Kidney (tissue), 14 donors: ENCODE data around the gene FTCDNL1. TPM values are rescaled to one million over a fixed set of nuclear protein-coding genes. Genes with fewer than 3 reads are reported as not detected.

Experiments
- DNase-seq, 5 donors: peaks; one replicate each; pipeline ENCODE4 v3.0.0-alpha.2; 2013 to 2020
- FAIRE-seq: peaks from 2 replicates; lab custom pipeline; 2012; peaks lifted over from hg19 to GRCh38; lab: Jason Lieb, UNC
- H3K27ac ChIP-seq, 2 donors: one replicate each; pipeline ENCODE4 v1.7.0; 2013; ENCODE audit warnings: low read depth in 2 of 2, low read length in 2 of 2, inconsistent platforms in 1 of 2
- H3K27me3 ChIP-seq: one replicate; pipeline ENCODE4 v1.7.1; 2013; ENCODE audit warnings: low read length, inconsistent platforms; ENCODE audit not compliant: control insufficient read depth, insufficient read depth
- H3K36me3 ChIP-seq, 3 donors: one replicate each; pipeline versions ENCODE4 v1.7.0 to v1.7.1; 2013; ENCODE audit warnings: low read length in 3 of 3, control low read depth in 1 of 3, inconsistent platforms in 1 of 3; ENCODE audit not compliant: insufficient read depth in 3 of 3, control insufficient read depth in 2 of 3
- H3K4me1 ChIP-seq, 3 donors: one replicate each; pipeline versions ENCODE4 v1.7.0 to v1.7.1; 2013; ENCODE audit warnings: low read length in 3 of 3, inconsistent platforms in 1 of 3, low read depth in 1 of 3; ENCODE audit not compliant: control insufficient read depth in 2 of 3, insufficient read depth in 2 of 3
- H3K4me3 ChIP-seq, 3 donors: one replicate each; pipeline versions ENCODE4 v1.7.0 to v1.8.1; 2013; ENCODE audit warnings: low read length in 3 of 3, control low read depth in 1 of 3, inconsistent platforms in 1 of 3
- H3K9ac ChIP-seq, 3 donors: one replicate each; pipeline versions ENCODE4 v1.7.0 to v1.7.1; 2013; ENCODE audit warnings: low read length in 3 of 3, control low read depth in 1 of 3, inconsistent platforms in 1 of 3
- H3K9me3 ChIP-seq, 3 donors: one replicate each; pipeline versions ENCODE4 v1.7.0 to v1.7.1; 2013; ENCODE audit warnings: low read length in 3 of 3, control low read depth in 1 of 3, inconsistent platforms in 1 of 3; ENCODE audit not compliant: control insufficient read depth in 2 of 3, insufficient read depth in 1 of 3
- CTCF ChIP-seq: IDR thresholded peaks from 3 replicates; pipeline ENCODE4 v1.5.1; 2012; ENCODE audit warnings: mild to moderate bottlenecking, moderate library complexity, borderline replicate concordance; ENCODE audit not compliant: insufficient read depth; ENCODE audit errors: extremely low read depth
- intact Hi-C: fragments of 100-400 bp; cut with DNase I; formaldehyde crosslinking; loops from one replicate; pipeline ENCODE4 v1.11.1; 2022
- polyA plus RNA-seq: library from polyadenylated mRNA; stranded (reverse); fragments of 350-450 nt; fragmentation: Illumina TruSeq; extraction: RNeasy Lipid Tissue Mini Kit (QIAGEN cat#74804); gene quantifications from one replicate; pipeline ENCODE4 v1.2.3, GENCODE V29; 2014; ENCODE audit warnings: low read depth, low replicate concordance; ENCODE audit not compliant: insufficient read depth
- total RNA-seq: library from RNA; stranded (reverse); fragmentation: NEBNext Ultra II Directional; extraction: Animal tissue kit (Norgen Biotek cat#: 25700); gene quantifications from one replicate; pipeline ENCODE4 v1.2.1, GENCODE V29; 2021
- donor health status: control.
- donor health status: control.
- donor health status: control.
- donor health status: control.
- donor health status: control.
- donor health status: DM: yes; HTN: yes; CAD: no.
- donor health status: Normal renal cell carcinoma (clear cell type).

Gene FTCDNL1
- total and polyA plus RNA-seq, 2 donors from 2014 or later: 3.4 to 4.1 TPM

DNA sequence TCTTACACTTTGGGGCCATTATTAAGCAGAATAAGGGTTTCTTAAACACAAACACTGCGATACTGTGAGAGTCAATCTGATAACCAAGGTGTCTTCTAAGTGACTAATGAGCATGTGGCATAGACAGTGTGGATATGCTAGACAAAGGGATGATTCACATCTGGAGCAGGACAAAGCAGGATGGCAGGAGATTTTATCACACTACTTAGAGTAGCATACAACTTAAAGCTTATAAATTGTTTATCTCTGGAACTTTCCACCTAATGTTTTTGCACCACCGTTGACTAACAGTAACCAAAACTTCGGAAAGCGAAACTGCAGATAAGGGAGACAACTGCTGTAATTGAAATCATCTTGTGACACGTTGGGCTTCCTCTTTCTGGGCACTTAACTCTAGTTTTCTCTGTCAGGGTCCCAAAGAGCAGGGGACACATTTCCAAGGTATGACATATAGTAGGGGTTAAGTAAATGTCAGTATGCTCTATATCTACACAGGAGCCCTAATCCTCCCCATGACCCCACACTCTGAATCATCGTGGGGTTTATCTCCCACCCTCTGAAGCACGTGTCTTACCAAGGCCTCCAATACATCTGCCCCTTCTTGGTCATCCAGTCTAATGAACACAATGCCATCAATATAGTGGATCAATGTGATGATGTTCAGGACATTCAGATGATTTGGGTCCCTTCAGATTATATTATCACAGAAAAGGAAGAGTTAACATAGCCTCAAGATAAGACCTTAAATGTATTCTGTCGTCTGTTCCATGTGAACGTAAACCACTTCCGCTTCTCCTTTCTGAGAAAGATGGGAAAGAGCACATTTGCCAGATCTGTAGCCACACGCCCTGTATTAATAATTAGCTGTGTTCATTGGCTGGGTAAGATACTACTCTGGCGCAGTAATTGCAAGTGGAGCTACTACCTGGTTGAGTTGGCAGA, 78.7 kb downstream of the FTCDNL1 start:
- H3K27ac ChIP-seq: no peak overlapping the region
- no peaks in the 10 kb centered on the region for H3K9me3 ChIP-seq
- intact Hi-C loops: no loop called here
- H3K27me3 ChIP-seq: no peaks in the 10 kb centered on the region
- FAIRE-seq (no peak), DNase-seq (no peak)
- no peak for TF ChIP-seq CTCF
- H3K4me1 ChIP-seq: no peaks in the 10 kb centered on the region
- no peaks in the 10 kb centered on the region for H3K36me3 ChIP-seq
- no peak overlapping the region for H3K9ac ChIP-seq
- no peak overlapping the region for H3K4me3 ChIP-seq

DNA sequence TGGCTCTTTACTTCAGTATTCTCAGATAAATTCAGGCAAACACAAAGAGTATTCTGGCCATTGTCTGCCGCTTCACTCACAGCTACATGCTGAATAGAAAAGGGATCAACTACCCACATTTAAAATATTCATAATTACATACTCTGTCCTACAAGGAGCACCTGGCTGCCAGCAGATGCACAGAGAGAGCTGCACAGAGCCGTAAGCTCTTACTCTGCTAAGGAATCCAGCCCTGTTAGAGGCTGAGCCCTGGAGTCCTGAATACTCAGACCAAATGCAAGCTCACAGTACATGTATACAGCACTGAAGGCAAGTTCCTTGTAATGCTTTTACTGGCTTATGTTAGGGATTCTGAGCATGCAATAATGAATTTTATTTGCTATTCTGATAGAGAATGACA, 80.3 kb downstream of the FTCDNL1 start:
- no peaks in the 10 kb centered on the region for H3K4me1 ChIP-seq
- H3K4me3 ChIP-seq: no peak overlapping the region
- no peaks in the 10 kb centered on the region for H3K27me3 ChIP-seq
- H3K9me3 ChIP-seq: no peaks in the 10 kb centered on the region
- DNase-seq (no peak), FAIRE-seq (no peak)
- no peak for TF ChIP-seq CTCF
- H3K27ac ChIP-seq: no peak overlapping the region
- H3K9ac ChIP-seq: no peak overlapping the region
- no peaks in the 10 kb centered on the region for H3K36me3 ChIP-seq
- intact Hi-C loops: no loop called here

- no peaks in the 10 kb centered on the region for H3K27me3 ChIP-seq
These were observed 85.3 kb downstream of the FTCDNL1 start for GRCh38 chr2:199765646-199766045.

More at GRCh38 chr2:199765646-199766045, 85.3 kb downstream of the FTCDNL1 start:
- no peak for TF ChIP-seq CTCF
- H3K4me1 ChIP-seq: no peaks in the 10 kb centered on the region
- H3K27ac ChIP-seq: no peak overlapping the region
- H3K9ac ChIP-seq: no peak overlapping the region
- H3K36me3 ChIP-seq: no peaks in the 10 kb centered on the region
- no peak overlapping the region for H3K4me3 ChIP-seq
- intact Hi-C loops: no loop called here
- FAIRE-seq (no peak), DNase-seq (no peak)
- no peaks in the 10 kb centered on the region for H3K9me3 ChIP-seq
